ENCODE data around the gene MAPK10. TPM values are rescaled to one million over a fixed set of nuclear protein-coding genes. Genes with fewer than 3 reads are reported as not detected.
"Not testable (repeated sequence)": the region's sequence is repeated elsewhere in the genome, so short reads cannot be mapped to it uniquely, and the experiment has no call there.

The MAPK10 gene
- polyA plus RNA-seq, 3 donors, result 0.36 TPM; not detected in 2

- Mint-ChIP-seq H3K4me1 (no peaks in the 10 kb centered on the region), H3K4me3 (no peak overlapping the region), H3K9me3 (peaks cover 0 to 8% (median 2%) of the 10 kb centered on the region in 7 donors), H3K27ac (no peak overlapping the region), H3K27me3 (ENCODE audit: low read depth in 3 of 3) (peaks cover 0 to 1% (median 0%) of the 10 kb centered on the region in 3 donors), H3K36me3 (no peaks in the 10 kb centered on the region)
- no peaks in the 10 kb centered on the region for H3K9me3 ChIP-seq (replicated peaks in 1 of 2; ENCODE audit: control insufficient read depth in 1 of 2, insufficient read depth in 1 of 2, low read length in 2 of 2)
- H2AFZ ChIP-seq (ENCODE audit: insufficient read depth, low read depth, low read length, poor library complexity, severe bottlenecking), result no peak overlapping the region
- no peak overlapping the region for H3K4me3 ChIP-seq (replicated peaks in 1 of 3; ENCODE audit: low read depth in 2 of 3, low read length in 3 of 3)
- intact Hi-C loops (cut with micrococcal nuclease), result no loop called here
- no peak overlapping the region for H3K4me2 ChIP-seq (replicated peaks; ENCODE audit: extremely low read depth, low read length, poor library complexity, severe bottlenecking)
- H3K36me3 ChIP-seq (replicated peaks in 1 of 2; ENCODE audit: control insufficient read depth in 1 of 2, insufficient read depth in 2 of 2, low read length in 2 of 2), result no peaks in the 10 kb centered on the region
- H3K27ac ChIP-seq (ENCODE audit: low read depth in 1 of 2, low read length in 2 of 2), result no peak overlapping the region
- no peaks in the 10 kb centered on the region for H3K4me1 ChIP-seq (ENCODE audit: control insufficient read depth in 1 of 2, insufficient read depth in 2 of 2, low read length in 2 of 2)
- no peaks in the 10 kb centered on the region for H3K27me3 ChIP-seq (ENCODE audit: control insufficient read depth in 2 of 2, insufficient read depth in 2 of 2, low read length in 2 of 2)
- H4K20me1 ChIP-seq (ENCODE audit: insufficient read depth, low read length), result no peaks in the 10 kb centered on the region
- H3K79me2 ChIP-seq (ENCODE audit: insufficient read depth, low read length), result no peaks in the 10 kb centered on the region
- DNase-seq, result no peak
- no peak overlapping the region for H3K9ac ChIP-seq (ENCODE audit: insufficient read depth, low read length, poor library complexity, severe bottlenecking)
- TF ChIP-seq CTCF (IDR thresholded peaks at IDR 0.05), result no peak
These were observed 181.6 kb downstream of the MAPK10 start for GRCh38 chr4:86178211-86178610.

- no CpG with 5 or more reads among the region's 1 CpG for WGBS (ENCODE audit: insufficient coverage)
- Mint-ChIP-seq H3K4me3 (no peak overlapping the region), H3K9me3 (peaks cover 2 to 11% (median 3%) of the 10 kb centered on the region in 7 donors)
These were observed 185.3 kb downstream of the MAPK10 start for GRCh38 chr4:86174506-86174905.

GRCh38 chr4:86168335-86168734, 191.5 kb downstream of the MAPK10 start:
- H3K4me2 ChIP-seq (replicated peaks; ENCODE audit: extremely low read depth, low read length, poor library complexity, severe bottlenecking); H3K36me3 Mint-ChIP-seq; H3K9ac ChIP-seq (ENCODE audit: insufficient read depth, low read length, poor library complexity, severe bottlenecking); H3K27ac Mint-ChIP-seq; H3K27ac ChIP-seq (ENCODE audit: low read depth in 1 of 2, low read length in 2 of 2); H3K27me3 Mint-ChIP-seq (ENCODE audit: low read depth in 3 of 3); H3K27me3 ChIP-seq (ENCODE audit: control insufficient read depth in 2 of 2, insufficient read depth in 2 of 2, low read length in 2 of 2); H2AFZ ChIP-seq (ENCODE audit: insufficient read depth, low read depth, low read length, poor library complexity, severe bottlenecking); H3K36me3 ChIP-seq (replicated peaks in 1 of 2; ENCODE audit: control insufficient read depth in 1 of 2, insufficient read depth in 2 of 2, low read length in 2 of 2); H3K79me2 ChIP-seq (ENCODE audit: insufficient read depth, low read length); H3K4me1 ChIP-seq (ENCODE audit: control insufficient read depth in 1 of 2, insufficient read depth in 2 of 2, low read length in 2 of 2); H4K20me1 ChIP-seq (ENCODE audit: insufficient read depth, low read length); H3K4me3 Mint-ChIP-seq; H3K4me3 ChIP-seq (replicated peaks in 1 of 3; ENCODE audit: low read depth in 2 of 3, low read length in 3 of 3); H3K9me3 ChIP-seq (replicated peaks in 1 of 2; ENCODE audit: control insufficient read depth in 1 of 2, insufficient read depth in 1 of 2, low read length in 2 of 2); H3K4me1 Mint-ChIP-seq; intact Hi-C loops (cut with micrococcal nuclease); DNase-seq: not testable (repeated sequence)
- H3K9me3 Mint-ChIP-seq, result peaks cover 2 to 17% (median 8%) of the 10 kb centered on the region in 7 donors
- WGBS (ENCODE audit: insufficient coverage), result 97% methylated on average over 6 of the region's 10 CpGs

More at GRCh38 chr4:86174506-86174905, 185.3 kb downstream of the MAPK10 start:
- H3K4me1 Mint-ChIP-seq, result no peaks in the 10 kb centered on the region
- H3K27me3 ChIP-seq (ENCODE audit: control insufficient read depth in 2 of 2, insufficient read depth in 2 of 2, low read length in 2 of 2), result no peaks in the 10 kb centered on the region
- H4K20me1 ChIP-seq (ENCODE audit: insufficient read depth, low read length), result no peaks in the 10 kb centered on the region
- intact Hi-C loops (cut with micrococcal nuclease), result no loop called here
- H3K36me3 Mint-ChIP-seq, result no peaks in the 10 kb centered on the region
- H3K9me3 ChIP-seq (replicated peaks in 1 of 2; ENCODE audit: control insufficient read depth in 1 of 2, insufficient read depth in 1 of 2, low read length in 2 of 2), result no peaks in the 10 kb centered on the region
- no peak overlapping the region for H3K4me2 ChIP-seq (replicated peaks; ENCODE audit: extremely low read depth, low read length, poor library complexity, severe bottlenecking)
- no peak overlapping the region for H3K27ac ChIP-seq (ENCODE audit: low read depth in 1 of 2, low read length in 2 of 2)
- H2AFZ ChIP-seq (ENCODE audit: insufficient read depth, low read depth, low read length, poor library complexity, severe bottlenecking), result no peak overlapping the region
- H3K27ac Mint-ChIP-seq, result no peak overlapping the region
- H3K9ac ChIP-seq (ENCODE audit: insufficient read depth, low read length, poor library complexity, severe bottlenecking), result no peak overlapping the region
- H3K36me3 ChIP-seq (replicated peaks in 1 of 2; ENCODE audit: control insufficient read depth in 1 of 2, insufficient read depth in 2 of 2, low read length in 2 of 2), result no peaks in the 10 kb centered on the region
- no peak for TF ChIP-seq CTCF (IDR thresholded peaks at IDR 0.05)
- no peaks in the 10 kb centered on the region for H3K79me2 ChIP-seq (ENCODE audit: insufficient read depth, low read length)
- H3K27me3 Mint-ChIP-seq (ENCODE audit: low read depth in 3 of 3), result peaks cover 0 to 1% (median 0%) of the 10 kb centered on the region in 3 donors
- no peak for DNase-seq
- H3K4me3 ChIP-seq (replicated peaks in 1 of 3; ENCODE audit: low read depth in 2 of 3, low read length in 3 of 3), result no peak overlapping the region
- H3K4me1 ChIP-seq (ENCODE audit: control insufficient read depth in 1 of 2, insufficient read depth in 2 of 2, low read length in 2 of 2), result no peaks in the 10 kb centered on the region
